Prostate gland (tissue), 2 donors: ENCODE data around the gene CCDC92. TPM values are rescaled to one million over a fixed set of nuclear protein-coding genes. Genes with fewer than 3 reads are reported as not detected.

Source experiments
- DNase-seq: peaks from one replicate; pipeline ENCODE4 v3.0.0-alpha.2; 2019; ENCODE audit warnings: low spot score
- H3K27ac ChIP-seq, 2 donors: fragments of 200-600 bp; sonication (generic); 2 replicates each; pipeline ENCODE4 v1.5.1; 2017 to 2019
- H3K27me3 ChIP-seq: fragments of 200-600 bp; sonication (generic); replicated peaks from 2 replicates; pipeline ENCODE4 v1.5.1; 2019; ENCODE audit not compliant: insufficient read depth
- H3K36me3 ChIP-seq, 2 donors: fragments of 200-600 bp; sonication (generic); 1 replicate in 1 of 2; 2 replicates in 1 of 2; pipeline versions ENCODE4 v1.5.1 to v1.8.1; 2017 to 2019
- H3K4me1 ChIP-seq: fragments of 200-600 bp; sonication (generic); replicated peaks from 2 replicates; pipeline ENCODE4 v1.5.1; 2019
- H3K4me3 ChIP-seq, 2 donors: fragments of 200-600 bp; sonication (generic); 2 replicates each; pipeline ENCODE4 v1.5.1; 2017 to 2019
- H3K9me3 ChIP-seq: fragments of 200-600 bp; sonication (generic); 2 replicates; pipeline ENCODE4 v1.5.1; 2017
- CTCF ChIP-seq, 4 experiments: fragments of 200-600 bp in 2 of 4; fragments of 450-650 bp in 2 of 4; sonication (generic) in 2 of 4; IDR thresholded peaks; 1 replicate in 3 of 4; 2 replicates in 1 of 4; pipeline ENCODE4 v1.5.1; 2016 to 2019; ENCODE audit warnings: antibody characterized with exemption in 4 of 4, mild to moderate bottlenecking in 2 of 4, moderate library complexity in 2 of 4
- POLR2A ChIP-seq: fragments of 450-650 bp; IDR thresholded peaks from one replicate; pipeline ENCODE4 v1.6.1; 2016; ENCODE audit warnings: antibody characterized with exemption, mild to moderate bottlenecking
- POLR2AphosphoS5 ChIP-seq: sonication (generic); formaldehyde crosslinking; IDR thresholded peaks from one replicate; pipeline ENCODE4 v1.6.1; 2017; ENCODE audit warnings: antibody characterized with exemption
- WGBS: methylation state at CpG from one replicate; pipeline ENCODE4 v1.1.5; 2018; 5-methylcytosine and 5-hydroxymethylcytosine counted together
- intact Hi-C: fragments of 100-400 bp; cut with DNase I; formaldehyde crosslinking; loops from one replicate; pipeline ENCODE4 v1.14.2; 2022
- total RNA-seq, 2 donors: library from RNA; depleted of rRNA; stranded (reverse); fragments of >200 nt; gene quantifications; one replicate each; pipeline ENCODE4 v1.1.0, GENCODE V29; 2016

CCDC92 gene
- total RNA-seq, 2 donors from 2014 or later: 22.4 to 42.9 TPM

DNA sequence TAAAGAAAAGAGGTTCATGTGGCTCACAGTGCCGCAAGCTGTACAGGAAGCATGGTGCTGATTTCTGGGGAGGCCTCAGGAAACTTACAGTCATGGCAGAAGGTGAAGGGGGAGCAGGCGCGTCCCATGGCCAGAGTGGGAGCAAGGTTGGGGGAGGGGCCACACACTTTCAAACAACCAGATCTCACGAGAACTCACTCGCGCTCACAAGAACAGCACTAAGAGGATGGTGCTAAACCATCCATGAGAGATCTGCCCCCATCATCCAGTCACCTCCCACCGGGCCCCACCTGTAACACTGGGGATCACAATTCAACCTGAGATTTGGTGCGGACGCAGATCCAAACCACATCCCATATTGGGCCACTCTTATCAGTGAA, 80.5 kb downstream of the CCDC92 start:
- no peaks in the 10 kb centered on the region for H3K36me3 ChIP-seq
- no peak for TF ChIP-seq POLR2A
- no peak for TF ChIP-seq POLR2AphosphoS5
- TF ChIP-seq CTCF (IDR thresholded peaks at IDR 0.05): no peak
- H3K9me3 ChIP-seq: no peaks in the 10 kb centered on the region
- 96% methylated on average over 9 of the region's 9 CpGs for WGBS
- no peak overlapping the region for H3K4me3 ChIP-seq
- H3K27me3 ChIP-seq: peaks cover 3% of the 10 kb centered on the region
- no peak for DNase-seq
- H3K4me1 ChIP-seq: no peaks in the 10 kb centered on the region
- no peak overlapping the region for H3K27ac ChIP-seq
- intact Hi-C loops: no loop called here

DNA sequence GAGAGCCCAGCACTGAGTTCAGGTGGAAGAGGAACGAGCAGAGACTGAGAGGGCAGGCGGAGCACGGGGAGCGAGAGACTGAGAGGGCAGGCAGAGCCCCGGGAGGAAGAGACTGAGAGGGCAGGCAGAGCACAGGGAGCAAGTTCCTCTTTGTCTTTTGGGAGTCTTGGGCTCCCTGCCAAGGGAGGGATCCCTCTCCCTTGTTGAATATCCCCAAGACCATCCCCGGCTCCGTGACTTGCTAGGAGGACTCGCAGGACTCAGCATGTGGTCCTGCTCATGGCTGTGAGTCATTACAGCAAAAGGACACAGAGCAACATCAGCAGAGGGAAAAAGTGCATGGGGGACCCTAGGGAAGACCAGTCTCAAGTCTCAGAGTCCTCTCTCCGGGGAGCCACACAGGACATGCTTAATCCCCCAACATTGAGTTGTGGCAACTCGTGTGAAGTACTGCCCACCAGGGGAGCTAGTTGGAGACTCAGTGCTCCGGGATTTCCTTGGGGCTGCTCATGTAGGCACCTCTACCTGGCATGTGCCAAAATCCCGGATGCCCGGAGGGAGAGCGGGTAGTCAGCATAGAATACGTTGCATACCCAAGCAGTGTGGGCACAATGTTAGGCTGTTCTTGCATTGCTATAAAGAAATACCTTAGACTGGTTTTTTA, 81.0 kb downstream of the CCDC92 start:
- no peak for DNase-seq
- Histone ChIP-seq H3K4me1 (no peaks in the 10 kb centered on the region), H3K27ac (no peak overlapping the region), H3K9me3 (no peaks in the 10 kb centered on the region), H3K4me3 (no peak overlapping the region), H3K27me3 (peaks cover 3% of the 10 kb centered on the region), H3K36me3 (no peaks in the 10 kb centered on the region)
- intact Hi-C loops: no loop called here
- TF ChIP-seq POLR2A (no peak), CTCF (IDR thresholded peaks at IDR 0.05) (no peak), POLR2AphosphoS5 (no peak)
- 76% methylated on average over 15 of the region's 15 CpGs for WGBS

DNA sequence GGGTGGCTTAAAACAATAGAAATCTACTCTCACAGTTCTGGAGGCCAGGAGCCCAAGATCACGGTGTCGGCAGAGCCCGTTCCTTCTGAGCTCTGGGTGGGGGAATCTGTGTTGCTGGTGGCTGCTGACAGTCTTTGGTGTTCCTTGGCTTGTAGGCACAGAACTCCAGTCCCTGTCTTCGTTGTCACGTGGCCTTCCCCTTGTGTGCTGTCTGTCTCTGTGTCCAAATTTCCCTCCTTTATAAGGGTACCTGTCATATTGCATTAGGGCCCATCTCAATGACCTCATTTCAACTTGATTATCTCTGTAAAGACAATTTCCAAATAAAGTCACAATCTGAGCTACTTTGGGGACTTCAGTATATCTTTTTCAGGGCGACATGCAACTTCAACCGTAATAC, 81.6 kb downstream of the CCDC92 start:
- TF ChIP-seq POLR2AphosphoS5 (no peak), CTCF (IDR thresholded peaks at IDR 0.05) (no peak)
- Histone ChIP-seq H3K36me3 (no peaks in the 10 kb centered on the region), H3K4me3 (no peak overlapping the region), H3K9me3 (no peaks in the 10 kb centered on the region), H3K4me1 (no peaks in the 10 kb centered on the region), H3K27me3 (peaks cover 3% of the 10 kb centered on the region), H3K27ac (no peak overlapping the region)
- WGBS: 89% methylated on average over 7 of the region's 7 CpGs
- intact Hi-C loops: no loop called here
- no peak for DNase-seq

- 62% methylated on average over 10 of the region's 10 CpGs for WGBS
- H3K27ac ChIP-seq: no peak overlapping the region
- no peaks in the 10 kb centered on the region for H3K4me1 ChIP-seq
- peaks cover 3% of the 10 kb centered on the region for H3K27me3 ChIP-seq
- H3K4me3 ChIP-seq: no peak overlapping the region
- no peak for DNase-seq
- intact Hi-C loops: no loop called here
- H3K36me3 ChIP-seq: no peaks in the 10 kb centered on the region
- H3K9me3 ChIP-seq: no peaks in the 10 kb centered on the region
- TF ChIP-seq POLR2AphosphoS5 (no peak), CTCF (IDR thresholded peaks at IDR 0.05) (no peak), POLR2A (no peak)
Measured at GRCh38 chr12:123890536-123890902, 82.1 kb downstream of the CCDC92 start.

GRCh38 chr12:123889848-123890535, 82.6 kb downstream of the CCDC92 start:
- no peak for DNase-seq
- Histone ChIP-seq H3K9me3 (no peaks in the 10 kb centered on the region), H3K27ac (no peak overlapping the region), H3K27me3 (peaks cover 3% of the 10 kb centered on the region), H3K36me3 (no peaks in the 10 kb centered on the region), H3K4me1 (no peaks in the 10 kb centered on the region), H3K4me3 (no peak overlapping the region)
- TF ChIP-seq POLR2AphosphoS5: no peak
- TF ChIP-seq POLR2A: no peak
- no peak for TF ChIP-seq CTCF (IDR thresholded peaks at IDR 0.05)
- 92% methylated on average over 12 of the region's 12 CpGs for WGBS
- intact Hi-C loops: no loop called here
